Natural killer cell treated with Interleukin-12 subunit alpha and Interleukin-12 subunit beta and Interleukin-15 and Interleukin-18, amount 100 ng/mL, for 72 hours (primary cell): Measurements from ENCODE around the gene NECAP2. TPM values are rescaled to one million over a fixed set of nuclear protein-coding genes. Genes with fewer than 3 reads are reported as not detected.
"Not testable (repeated sequence)": the region's sequence is repeated elsewhere in the genome, so short reads cannot be mapped to it uniquely, and the experiment has no call there.

Source experiments
- ATAC-seq, 2 donors: fragments of 150-1000 bp; cut with Tn5 transposase in 1 of 2; sonication (Bioruptor Pico), chemical (Tn5 transposase) in 1 of 2; 2 replicates each; pipeline ENCODE4 v1.10.0; 2021
- DNase-seq: peaks from one replicate; pipeline ENCODE4 v3.0.0; 2022; ENCODE audit warnings: low spot score
- H3K27ac Mint-ChIP-seq, 2 donors: 1 replicate in 1 of 2; 2 replicates in 1 of 2; pipeline ENCODE4 v1.8.0; 2022; ENCODE audit warnings: mixed read lengths in 2 of 2, mild to moderate bottlenecking in 1 of 2, moderate library complexity in 1 of 2
- H3K27me3 Mint-ChIP-seq, 2 donors: 1 replicate in 1 of 2; 2 replicates in 1 of 2; pipeline ENCODE4 v1.8.0; 2022; ENCODE audit warnings: mixed read lengths in 2 of 2
- H3K36me3 Mint-ChIP-seq: one replicate; pipeline ENCODE4 v1.8.0; 2022; ENCODE audit warnings: mixed read lengths
- H3K4me1 Mint-ChIP-seq, 2 donors: 1 replicate in 1 of 2; 2 replicates in 1 of 2; pipeline ENCODE4 v1.8.0; 2022; ENCODE audit warnings: low read depth in 2 of 2, mixed read lengths in 2 of 2, mild to moderate bottlenecking in 1 of 2
- H3K4me3 Mint-ChIP-seq: one replicate; pipeline ENCODE4 v1.8.0; 2022; ENCODE audit warnings: mixed read lengths
- H3K9me3 Mint-ChIP-seq: 2 replicates; pipeline ENCODE4 v1.8.0; 2022; ENCODE audit warnings: mixed read lengths
- total RNA-seq, 2 donors: library from RNA; stranded (reverse); gene quantifications; one replicate each; pipeline ENCODE4 v1.2.3, GENCODE V29; 2022

Gene NECAP2
- total RNA-seq, 2 donors from 2014 or later: 72.0 to 95.4 TPM

- Mint-ChIP-seq H3K4me1 (peaks cover 11 to 14% of the 10 kb centered on the region in 2 donors), H3K4me3 (peak overlapping the region; percentile 46)
- H3K27me3 Mint-ChIP-seq, ATAC-seq, DNase-seq, H3K9me3 Mint-ChIP-seq, H3K27ac Mint-ChIP-seq, H3K36me3 Mint-ChIP-seq: not testable (repeated sequence)
Measured at GRCh38 chr1:16500975-16501374, 60.5 kb downstream of the NECAP2 start.

DNA sequence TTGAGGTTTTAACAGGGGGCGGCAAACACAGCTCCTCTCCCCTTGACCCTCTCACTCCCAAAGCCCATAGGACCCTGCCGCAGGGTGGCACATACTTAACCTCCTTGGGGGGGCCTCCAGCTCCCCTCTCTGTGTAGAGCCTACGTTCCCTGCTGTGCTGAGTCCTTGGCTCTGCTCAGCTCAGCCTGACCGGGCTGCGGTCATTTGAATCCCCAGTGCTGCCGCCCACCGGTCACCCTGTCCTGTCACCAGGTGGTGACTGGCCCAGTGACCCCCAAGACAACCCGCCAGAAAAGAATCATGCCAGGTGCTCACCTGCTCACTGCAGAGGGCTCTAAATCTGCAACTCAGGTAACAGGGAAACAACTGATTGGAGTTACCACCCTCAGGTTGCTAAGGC is 60.9 kb downstream of the NECAP2 start:
- DNase-seq, H3K27ac Mint-ChIP-seq, H3K9me3 Mint-ChIP-seq, ATAC-seq, H3K36me3 Mint-ChIP-seq, H3K27me3 Mint-ChIP-seq: not testable (repeated sequence)
- Mint-ChIP-seq H3K4me3 (peak overlapping the region; percentile 46), H3K4me1 (peaks cover 11 to 14% of the 10 kb centered on the region in 2 donors)

- Mint-ChIP-seq H3K4me1 (peaks cover 0 to 9% of the 10 kb centered on the region in 2 donors), H3K27me3 (no peaks in the 10 kb centered on the region), H3K4me3 (no peak overlapping the region), H3K36me3 (no peaks in the 10 kb centered on the region), H3K27ac (no peak overlapping the region), H3K9me3 (no peaks in the 10 kb centered on the region)
- no peak for DNase-seq
- no peak for ATAC-seq
Measured at GRCh38 chr1:16503494-16503893, 63.0 kb downstream of the NECAP2 start.

GRCh38 chr1:16505870-16506269 is 65.3 kb downstream of the NECAP2 start:
- not testable (repeated sequence) for H3K27ac Mint-ChIP-seq, H3K27me3 Mint-ChIP-seq, H3K4me1 Mint-ChIP-seq, H3K9me3 Mint-ChIP-seq, DNase-seq, H3K36me3 Mint-ChIP-seq, ATAC-seq, H3K4me3 Mint-ChIP-seq

DNA sequence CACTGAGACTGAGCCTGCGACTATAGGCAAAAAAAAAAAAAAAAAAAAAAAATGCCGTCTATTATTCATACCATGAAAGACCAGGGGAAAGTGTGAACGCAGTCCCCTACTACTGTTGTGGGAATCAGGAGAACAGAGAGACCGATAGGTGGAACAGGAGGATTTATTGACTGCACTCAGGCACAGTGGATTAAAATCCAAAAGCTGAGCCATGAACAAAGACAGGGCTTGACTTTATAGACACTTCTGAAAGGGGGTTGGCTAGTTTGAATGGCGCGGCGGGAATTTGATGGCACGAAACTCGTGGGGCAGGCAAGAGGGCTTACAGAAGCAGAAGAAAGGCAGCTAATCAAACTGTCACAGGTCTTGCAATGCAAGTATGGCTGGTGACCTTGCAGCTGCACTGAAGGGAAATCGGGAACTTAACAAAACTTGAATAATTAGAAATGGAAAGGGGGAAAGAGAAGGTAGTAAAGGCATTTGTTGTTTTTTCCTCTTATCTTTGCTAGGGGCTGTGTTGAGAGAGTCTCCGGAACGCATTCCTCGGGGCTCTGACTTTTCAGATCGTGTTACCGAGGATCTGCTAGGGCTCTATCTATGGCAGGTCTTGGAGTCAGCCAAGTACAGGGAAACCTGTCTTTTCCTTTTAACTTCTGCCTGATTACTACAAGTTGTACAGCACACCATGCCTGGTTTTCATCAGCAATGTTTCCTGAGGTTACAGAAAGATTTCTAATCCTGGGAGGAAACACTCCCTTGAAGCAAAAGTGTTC is 66.0 kb downstream of the NECAP2 start:
- H3K4me1 Mint-ChIP-seq, DNase-seq, ATAC-seq, H3K27me3 Mint-ChIP-seq, H3K9me3 Mint-ChIP-seq, H3K4me3 Mint-ChIP-seq, H3K36me3 Mint-ChIP-seq, H3K27ac Mint-ChIP-seq: not testable (repeated sequence)

GRCh38 chr1:16508861-16509445 is 68.4 kb downstream of the NECAP2 start:
- not testable (repeated sequence) for H3K27me3 Mint-ChIP-seq, H3K4me1 Mint-ChIP-seq, H3K9me3 Mint-ChIP-seq, H3K27ac Mint-ChIP-seq, H3K36me3 Mint-ChIP-seq, ATAC-seq, H3K4me3 Mint-ChIP-seq, DNase-seq

Other genes with a start within 250 kb of the NECAP2 start
- gene ARHGEF19, start 228.1 kb upstream of the NECAP2 start, total RNA-seq: 10 to 100 TPM; 13.0 to 14.0 TPM
- gene CPLANE2, start 203.5 kb upstream of the NECAP2 start, total RNA-seq: 1 to 10 TPM; 3.2 to 3.8 TPM
- 10 to 100 TPM; 27.9 to 34.9 TPM for gene FBXO42, start 88.2 kb upstream of the NECAP2 start, total RNA-seq
- gene SZRD1, start 73.5 kb upstream of the NECAP2 start, total RNA-seq: 100 to 1,000 TPM; 232 to 279 TPM
- gene SPATA21, start 3.3 kb upstream of the NECAP2 start, total RNA-seq: not detected
- gene RNU1-1, start 73.6 kb downstream of the NECAP2 start, total RNA-seq: 1,000 to 10,000 TPM; 1,591 to 3,879 TPM
- 10 to 100 TPM in 1 of 2 donors, 1 to 10 TPM in 1; 6.3 to 10.0 TPM for gene NBPF1, start 172.8 kb downstream of the NECAP2 start, total RNA-seq
- gene RNU1-3, start 226.2 kb downstream of the NECAP2 start, total RNA-seq: 1,000 to 10,000 TPM; 1,591 to 3,879 TPM